Ishikawa (cell line): Measurements from ENCODE around the gene LRP5.

Experiments
- TF ChIP-seq, protein P1 (sequence below): IDR thresholded peaks from 2 replicates; pipeline ENCODE4 v1.6.1; 2012; ENCODE audit warnings: low read depth, mild to moderate bottlenecking
- TF ChIP-seq, protein P2 (sequence below): IDR thresholded peaks from 2 replicates; pipeline ENCODE4 v1.6.1; 2012

DNA sequence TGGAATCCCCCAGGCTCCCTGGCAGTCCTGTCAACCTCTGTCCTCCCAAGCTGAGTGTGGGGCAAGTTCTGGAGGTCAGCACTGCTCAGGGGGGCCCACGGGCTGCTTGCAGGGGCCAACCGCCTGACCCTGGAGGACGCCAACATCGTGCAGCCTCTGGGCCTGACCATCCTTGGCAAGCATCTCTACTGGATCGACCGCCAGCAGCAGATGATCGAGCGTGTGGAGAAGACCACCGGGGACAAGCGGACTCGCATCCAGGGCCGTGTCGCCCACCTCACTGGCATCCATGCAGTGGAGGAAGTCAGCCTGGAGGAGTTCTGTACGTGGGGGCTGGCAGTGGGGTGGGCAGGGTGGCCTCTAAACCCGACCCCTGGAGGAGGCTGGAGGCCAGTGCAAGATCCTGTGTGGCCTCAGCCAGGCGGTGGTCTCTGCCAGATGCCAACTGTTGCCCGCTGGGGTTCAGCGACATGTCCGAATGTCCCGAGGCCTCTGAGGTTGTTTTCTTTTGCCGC is 113.5 kb downstream of the LRP5 start:
- TF ChIP-seq, protein P1, sequence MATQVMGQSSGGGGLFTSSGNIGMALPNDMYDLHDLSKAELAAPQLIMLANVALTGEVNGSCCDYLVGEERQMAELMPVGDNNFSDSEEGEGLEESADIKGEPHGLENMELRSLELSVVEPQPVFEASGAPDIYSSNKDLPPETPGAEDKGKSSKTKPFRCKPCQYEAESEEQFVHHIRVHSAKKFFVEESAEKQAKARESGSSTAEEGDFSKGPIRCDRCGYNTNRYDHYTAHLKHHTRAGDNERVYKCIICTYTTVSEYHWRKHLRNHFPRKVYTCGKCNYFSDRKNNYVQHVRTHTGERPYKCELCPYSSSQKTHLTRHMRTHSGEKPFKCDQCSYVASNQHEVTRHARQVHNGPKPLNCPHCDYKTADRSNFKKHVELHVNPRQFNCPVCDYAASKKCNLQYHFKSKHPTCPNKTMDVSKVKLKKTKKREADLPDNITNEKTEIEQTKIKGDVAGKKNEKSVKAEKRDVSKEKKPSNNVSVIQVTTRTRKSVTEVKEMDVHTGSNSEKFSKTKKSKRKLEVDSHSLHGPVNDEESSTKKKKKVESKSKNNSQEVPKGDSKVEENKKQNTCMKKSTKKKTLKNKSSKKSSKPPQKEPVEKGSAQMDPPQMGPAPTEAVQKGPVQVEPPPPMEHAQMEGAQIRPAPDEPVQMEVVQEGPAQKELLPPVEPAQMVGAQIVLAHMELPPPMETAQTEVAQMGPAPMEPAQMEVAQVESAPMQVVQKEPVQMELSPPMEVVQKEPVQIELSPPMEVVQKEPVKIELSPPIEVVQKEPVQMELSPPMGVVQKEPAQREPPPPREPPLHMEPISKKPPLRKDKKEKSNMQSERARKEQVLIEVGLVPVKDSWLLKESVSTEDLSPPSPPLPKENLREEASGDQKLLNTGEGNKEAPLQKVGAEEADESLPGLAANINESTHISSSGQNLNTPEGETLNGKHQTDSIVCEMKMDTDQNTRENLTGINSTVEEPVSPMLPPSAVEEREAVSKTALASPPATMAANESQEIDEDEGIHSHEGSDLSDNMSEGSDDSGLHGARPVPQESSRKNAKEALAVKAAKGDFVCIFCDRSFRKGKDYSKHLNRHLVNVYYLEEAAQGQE, result no peak
- TF ChIP-seq, protein P2, sequence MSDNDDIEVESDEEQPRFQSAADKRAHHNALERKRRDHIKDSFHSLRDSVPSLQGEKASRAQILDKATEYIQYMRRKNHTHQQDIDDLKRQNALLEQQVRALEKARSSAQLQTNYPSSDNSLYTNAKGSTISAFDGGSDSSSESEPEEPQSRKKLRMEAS, result no peak
